A549 (cell line): ENCODE results near the gene SUN1. TPM values are rescaled to one million over a fixed set of nuclear protein-coding genes. Genes with fewer than 3 reads are reported as not detected.

ENCODE experiments used
- ATAC-seq, 2 experiments: fragments of 200-7000 bp in 1 of 2; fragments of >200 bp in 1 of 2; cut with Nextera tagmentation in 1 of 2; cut with Tn5 transposase in 1 of 2; 3 replicates each; pipeline versions ENCODE4 v1.8.0 to v1.9.1; 2018 to 2020; ENCODE audit warnings: mild to moderate bottlenecking in 1 of 2, moderate library complexity in 1 of 2
- CTCF ChIA-PET: fragments of 300-600 bp; sonication (Branson Sonifier 250); formaldehyde crosslinking; extraction: SDS; loops from one replicate; lab custom pipeline; 2021; ENCODE audit warnings: antibody characterized with exemption, inconsistent platforms; lab: Yijun Ruan, JAX
- POLR2A ChIA-PET: fragments of 350-600 bp; formaldehyde crosslinking; extraction: SDS; loops from one replicate; lab custom pipeline; 2021; ENCODE audit warnings: antibody characterized with exemption, inconsistent platforms; lab: Yijun Ruan, JAX
- DNase-seq, 2 experiments: peaks; one replicate each; pipeline versions ENCODE4 v3.0.0 to v3.0.0-alpha.2; 2011 to 2016; ENCODE audit warnings: low read depth in 1 of 2, low spot score in 1 of 2
- FAIRE-seq: peaks from 2 replicates; lab custom pipeline; 2011; peaks lifted over from hg19 to GRCh38; lab: Jason Lieb, UNC
- H3K27ac ChIP-seq, 2 experiments: fragments of >200 bp; sonication (Bioruptor Twin); formaldehyde crosslinking; 3 replicates each; pipeline ENCODE4 v1.5.1; 2016 to 2017
- H3K4me1 ChIP-seq: fragments of >200 bp; sonication (Bioruptor Twin); formaldehyde crosslinking; 3 replicates; pipeline ENCODE4 v1.6.1; 2016
- H3K4me2 ChIP-seq: fragments of >200 bp; sonication (Bioruptor Twin); formaldehyde crosslinking; 3 replicates; pipeline ENCODE4 v1.6.1; 2016
- H3K4me3 ChIP-seq: fragments of >200 bp; sonication (Bioruptor Twin); formaldehyde crosslinking; 3 replicates; pipeline ENCODE4 v1.5.1; 2016
- H3K9me3 ChIP-seq: fragments of >200 bp; sonication (Bioruptor Twin); formaldehyde crosslinking; 3 replicates; pipeline ENCODE4 v1.6.1; 2016
- BCL3 ChIP-seq: fragments of >200 bp; sonication (Bioruptor Twin); formaldehyde crosslinking; IDR thresholded peaks from 3 replicates; pipeline ENCODE4 v1.6.1; 2016
- BHLHE40 ChIP-seq: IDR thresholded peaks from 2 replicates; pipeline ENCODE4 v1.6.1; 2012; ENCODE audit warnings: low read depth, low read length, inconsistent platforms
- CBX8 ChIP-seq: fragments of 200-600 bp; sonication (generic); IDR thresholded peaks from 2 replicates; pipeline ENCODE4 v1.6.1; 2016
- CHD4 ChIP-seq: fragments of 200-600 bp; sonication (generic); IDR thresholded peaks from 2 replicates; pipeline ENCODE4 v1.6.1; 2016; ENCODE audit warnings: antibody characterized with exemption, mild to moderate bottlenecking, borderline replicate concordance
- EP300 ChIP-seq, 2 experiments: fragments of >200 bp; sonication (Bioruptor Twin); formaldehyde crosslinking; IDR thresholded peaks; 2 replicates in 1 of 2; 3 replicates in 1 of 2; pipeline ENCODE4 v1.6.1; 2016 to 2017
- ESRRA ChIP-seq: fragments of 150-350 bp; IDR thresholded peaks from 2 replicates; pipeline ENCODE4 v1.6.1; 2014; ENCODE audit warnings: mild to moderate bottlenecking, low read length, borderline replicate concordance
- FOXS1 ChIP-seq: fragments of 250-450 bp; sonication (Bioruptor Pico); IDR thresholded peaks from 2 replicates; pipeline ENCODE4 v1.5.0; 2020; ENCODE audit warnings: mild to moderate bottlenecking, moderate library complexity
- HOXA7 ChIP-seq: fragments of 250-450 bp; sonication (Bioruptor Pico); IDR thresholded peaks from 2 replicates; pipeline ENCODE4 v1.5.0; 2020; ENCODE audit warnings: mild to moderate bottlenecking, moderate library complexity
- JUN ChIP-seq, 2 experiments: fragments of >200 bp; sonication (Bioruptor Twin); formaldehyde crosslinking; IDR thresholded peaks; 2 replicates in 1 of 2; 3 replicates in 1 of 2; pipeline ENCODE4 v1.6.1; 2016 to 2017
- JUNB ChIP-seq: fragments of >200 bp; sonication (Bioruptor Twin); formaldehyde crosslinking; IDR thresholded peaks from 2 replicates; pipeline ENCODE4 v1.6.1; 2016
- KDM1A ChIP-seq: fragments of 200-600 bp; sonication (generic); IDR thresholded peaks from 2 replicates; pipeline ENCODE4 v1.6.1; 2016; ENCODE audit warnings: low read depth, mild to moderate bottlenecking
- NFE2L2 ChIP-seq: fragments of 150-350 bp; conservative IDR thresholded peaks from 2 replicates; pipeline ENCODE4 v1.6.1; 2014; ENCODE audit warnings: low read length
- NR3C1 ChIP-seq: fragments of >200 bp; sonication (Bioruptor Twin); formaldehyde crosslinking; IDR thresholded peaks from 3 replicates; pipeline ENCODE4 v1.6.1; 2017
- RARB ChIP-seq: fragments of 250-450 bp; sonication (Bioruptor Pico); IDR thresholded peaks from 2 replicates; pipeline ENCODE4 v1.8.0; 2021; ENCODE audit warnings: mild to moderate bottlenecking, moderate library complexity
- REST ChIP-seq: fragments of 200-600 bp; sonication (generic); IDR thresholded peaks from 2 replicates; pipeline ENCODE4 v1.6.1; 2016; ENCODE audit warnings: antibody characterized with exemption, mild to moderate bottlenecking, moderate library complexity
- RFX5 ChIP-seq: fragments of 450-650 bp; IDR thresholded peaks from 2 replicates; pipeline ENCODE4 v1.7.1; 2014; ENCODE audit warnings: antibody characterized with exemption, mild to moderate bottlenecking, moderate library complexity
- SREBF2 ChIP-seq: fragments of 450-650 bp; IDR thresholded peaks from 2 replicates; pipeline ENCODE4 v1.6.1; 2014; ENCODE audit warnings: mild to moderate bottlenecking, moderate library complexity
- ZSCAN20 ChIP-seq: fragments of 250-450 bp; sonication (Bioruptor Pico); IDR thresholded peaks from 2 replicates; pipeline ENCODE4 v1.8.0; 2022; ENCODE audit warnings: mild to moderate bottlenecking, moderate library complexity
- WGBS: methylation state at CpG from one replicate; pipeline ENCODE4 v1.1.6; 2017; ENCODE audit errors: missing lambda C conversion rate; 5-methylcytosine and 5-hydroxymethylcytosine counted together
- polyA plus RNA-seq, 4 experiments: library from polyadenylated mRNA; depleted of rRNA in 3 of 4; stranded (reverse); fragments of >200 nt; fragmentation: RNase III in 1 of 4; extraction: RNeasy Plus Mini Kit Qiagen cat#74134 plus additional on column Dnase treatment in 1 of 4; gene quantifications; 2 replicates in 3 of 4; 3 replicates in 1 of 4; pipeline ENCODE4 v1.2.3, GENCODE V29; 2011 to 2017

SUN1 gene
- polyA plus RNA-seq, 2 of the 4 experiments (the other 2 are of a cell fraction): 60.7 to 130 TPM

GRCh38 chr7:860149-860548 is 27.9 kb downstream of the SUN1 start:
- ATAC-seq (no peak; a peak in 1 of 6 replicates), FAIRE-seq (no peak), DNase-seq (no peak)
- Histone ChIP-seq H3K27ac (no peak overlapping the region), H3K4me3 (no peak overlapping the region), H3K4me2 (no peak overlapping the region), H3K9me3 (no peaks in the 10 kb centered on the region), H3K4me1 (peaks cover 4% of the 10 kb centered on the region; the same call in 1 of the 3 replicates)
- ChIA-PET CTCF (interaction anchor here (1.0 to 5.1 kb wide), 4 partner anchors 11 to 538 kb away, joined by 3 to 28 read pairs (median 4); no protein-coding TSS in a partner anchor), POLR2A (no interaction called here)
- TF ChIP-seq NR3C1: no peak
- no peak for TF ChIP-seq CBX8
- no peak for TF ChIP-seq RARB (CRISPR knock-in tag)
- TF ChIP-seq BCL3: no peak
- TF ChIP-seq SREBF2: no peak
- TF ChIP-seq ESRRA: no peak
- TF ChIP-seq RFX5: no peak
- no peak for TF ChIP-seq REST
- TF ChIP-seq NFE2L2: no peak
- WGBS: 95% methylated on average over 21 of the region's 21 CpGs

- 71% methylated on average over 9 of the region's 9 CpGs for WGBS
Observed at GRCh38 chr7:861222-861621, 28.9 kb downstream of the SUN1 start.

More at GRCh38 chr7:861222-861621, 28.9 kb downstream of the SUN1 start:
- Histone ChIP-seq H3K4me2 (no peak overlapping the region), H3K27ac (no peak overlapping the region), H3K9me3 (no peaks in the 10 kb centered on the region), H3K4me3 (no peak overlapping the region), H3K4me1 (peaks cover 4% of the 10 kb centered on the region; the same call in 1 of the 3 replicates)
- ChIA-PET CTCF (interaction anchor here (1.0 to 5.1 kb wide), 2 partner anchors 12 to 22 kb away, joined by 3 to 28 read pairs; no protein-coding TSS in a partner anchor), POLR2A (no interaction called here)
- no peak for TF ChIP-seq CHD4
- no peak for TF ChIP-seq HOXA7
- TF ChIP-seq JUN (IDR thresholded peaks at IDR 0.05): no peak
- no peak for TF ChIP-seq BHLHE40
- TF ChIP-seq ZSCAN20 (CRISPR knock-in tag): no peak
- no peak for TF ChIP-seq ESRRA
- no peak for TF ChIP-seq JUNB
- TF ChIP-seq REST: no peak
- TF ChIP-seq NFE2L2: no peak
- no peak for TF ChIP-seq KDM1A
- no peak for TF ChIP-seq FOXS1 (CRISPR knock-in tag)
- no peak for TF ChIP-seq EP300 (IDR thresholded peaks at IDR 0.05)
- FAIRE-seq (no peak), ATAC-seq (no peak), DNase-seq (no peak)
